Ramos (cell line): ENCODE results near the gene ZNF500.

Experiments used
- in situ Hi-C: fragments of 300-500 bp; cut with MboI; formaldehyde crosslinking; loops from one replicate; pipeline ENCODE4 v1.14.3; 2022; ENCODE audit warnings: low sequenced_read_pairs; ENCODE audit not compliant: unreplicated experiment

Gene ZNF500

DNA sequence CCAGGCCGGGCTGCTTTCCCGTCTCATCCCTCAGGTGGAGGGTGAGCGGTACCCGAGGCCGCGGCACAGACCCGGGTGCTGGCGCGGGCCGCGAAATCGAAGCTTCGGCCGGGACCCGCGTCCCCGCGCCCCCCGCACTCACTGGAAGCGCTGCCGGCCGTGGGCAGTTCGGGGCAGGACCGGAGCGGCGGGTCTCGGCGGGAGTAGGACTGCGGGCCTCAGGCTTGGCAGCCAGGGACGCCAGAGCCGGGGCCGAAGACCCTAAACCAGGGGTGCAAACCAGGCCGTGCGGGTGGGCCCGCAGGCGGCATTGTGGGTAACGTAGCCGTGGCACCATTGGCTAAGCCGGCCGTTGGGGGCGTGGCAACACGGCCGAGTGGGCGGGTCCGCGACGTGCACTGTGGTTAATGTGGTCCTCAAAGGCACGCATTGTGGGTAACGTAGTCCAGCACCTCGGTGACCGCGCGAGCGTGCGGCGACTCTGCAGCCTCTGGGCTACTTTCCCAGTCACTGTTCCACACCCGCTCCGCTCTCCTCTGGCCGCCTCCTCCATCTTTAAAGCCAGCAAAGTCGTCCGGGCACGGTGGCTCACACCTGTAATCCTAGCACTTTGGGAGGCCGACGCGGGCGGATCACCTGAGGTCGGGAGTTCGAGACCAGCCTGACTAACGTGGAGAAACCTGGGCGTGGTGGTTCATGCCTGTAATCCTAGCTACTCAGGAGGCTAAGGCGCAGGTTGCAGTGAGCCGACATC is at the start of gene ZNF500:
Gene ZNF500 (minus strand): TSS at position 288 of the 754 bp plus-strand sequence. CDS start 1,184 bp downstream, outside the sequence.
- in situ Hi-C loops = no loop called here

DNA sequence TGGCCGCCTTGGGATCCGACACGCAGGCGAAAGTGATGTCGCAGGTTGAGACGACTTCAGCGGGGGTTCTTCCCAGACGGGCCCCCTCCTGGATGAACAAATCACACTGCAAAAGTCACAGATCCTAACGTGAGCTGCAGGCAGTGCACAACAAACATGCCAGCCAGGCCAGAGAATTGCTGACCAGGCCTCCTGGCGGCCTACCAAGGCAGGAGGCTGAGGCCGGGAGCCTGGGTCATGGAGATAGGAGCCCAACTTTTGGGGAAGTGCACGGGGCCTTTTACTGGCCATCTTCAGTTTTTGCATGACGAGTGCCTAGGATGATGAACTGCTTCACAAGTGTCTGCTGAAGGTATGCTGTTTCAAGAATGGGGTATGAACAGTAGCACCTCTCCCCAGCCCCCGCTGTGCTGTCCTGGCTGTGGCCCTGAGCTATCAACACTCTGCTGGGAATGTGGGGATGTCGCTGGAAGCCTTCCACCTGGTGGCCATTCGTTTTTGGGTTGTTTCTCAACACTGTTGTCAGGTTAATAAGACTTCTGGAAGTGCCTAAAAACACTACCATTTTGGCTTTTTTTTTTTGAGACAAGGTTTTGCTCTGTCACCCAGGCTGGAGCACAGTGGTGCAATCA is 47.7 kb upstream of the ZNF500 start:
- in situ Hi-C loops = no loop called here

GRCh38 chr16:4814046-4814445 is 47.1 kb upstream of the ZNF500 start:
- in situ Hi-C loops = no loop called here

DNA sequence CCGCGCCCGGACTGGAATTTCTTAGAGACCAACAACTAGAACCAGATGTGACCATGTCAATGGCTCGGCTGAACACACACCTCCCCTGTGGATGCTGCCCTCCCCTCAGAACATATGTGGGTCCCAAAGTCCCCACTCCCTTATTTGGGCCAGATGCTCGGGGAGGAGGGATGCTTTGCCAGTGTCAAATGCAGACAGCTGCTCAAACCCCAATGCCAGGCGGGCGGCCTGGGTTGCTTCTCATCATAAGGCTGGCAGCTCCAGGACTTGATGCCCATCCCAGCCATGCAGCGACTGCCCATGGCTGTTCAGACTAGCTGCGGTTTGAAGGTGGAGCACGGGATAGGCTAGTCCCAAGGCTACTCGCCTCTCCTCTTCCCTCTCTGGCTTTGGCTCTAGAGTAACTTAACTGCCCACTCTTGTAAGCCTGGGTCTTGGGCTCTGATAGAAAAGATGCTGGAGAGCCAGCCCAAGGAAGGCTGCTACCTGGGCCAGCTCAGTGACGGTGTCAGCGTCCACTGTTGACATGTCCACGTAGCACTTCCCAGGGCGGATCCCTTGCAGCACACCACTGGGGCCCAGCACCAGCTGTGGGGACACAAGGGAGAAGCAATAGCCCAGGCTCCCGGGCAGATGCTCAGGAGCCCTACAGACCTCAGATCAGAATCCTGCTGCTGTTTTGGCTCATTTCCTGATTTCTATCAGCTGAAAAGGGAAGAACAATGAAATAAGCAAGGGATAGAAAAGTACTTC is 46.5 kb upstream of the ZNF500 start:
- in situ Hi-C loops = no loop called here

- in situ Hi-C loops = no loop called here
Measured at GRCh38 chr16:4811773-4812172, 44.8 kb upstream of the ZNF500 start.

GRCh38 chr16:4811242-4811641 is 44.3 kb upstream of the ZNF500 start:
- in situ Hi-C loops = no loop called here

DNA sequence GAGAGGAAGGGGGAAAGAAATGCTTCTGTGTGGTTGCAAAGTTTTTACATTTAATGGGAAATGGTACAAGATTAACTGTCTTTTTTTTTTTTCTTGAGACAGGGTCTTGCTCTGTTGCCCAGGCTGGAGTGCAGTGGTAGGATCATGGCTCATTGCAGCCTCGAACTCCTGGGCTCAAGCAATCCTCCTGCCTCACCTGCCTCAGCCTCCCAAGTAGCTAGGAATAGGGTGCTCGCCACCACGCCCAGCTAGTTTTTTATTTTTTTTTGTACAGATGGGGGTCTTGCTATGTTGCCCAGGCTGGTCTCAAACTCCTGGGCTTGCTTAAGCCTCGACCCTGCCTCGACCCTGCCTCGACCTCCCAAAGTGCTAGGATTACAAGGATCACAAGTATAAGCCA is 39.3 kb upstream of the ZNF500 start:
- in situ Hi-C loops = no loop called here

GRCh38 chr16:4805231-4805630 is 38.3 kb upstream of the ZNF500 start:
- in situ Hi-C loops = no loop called here

DNA sequence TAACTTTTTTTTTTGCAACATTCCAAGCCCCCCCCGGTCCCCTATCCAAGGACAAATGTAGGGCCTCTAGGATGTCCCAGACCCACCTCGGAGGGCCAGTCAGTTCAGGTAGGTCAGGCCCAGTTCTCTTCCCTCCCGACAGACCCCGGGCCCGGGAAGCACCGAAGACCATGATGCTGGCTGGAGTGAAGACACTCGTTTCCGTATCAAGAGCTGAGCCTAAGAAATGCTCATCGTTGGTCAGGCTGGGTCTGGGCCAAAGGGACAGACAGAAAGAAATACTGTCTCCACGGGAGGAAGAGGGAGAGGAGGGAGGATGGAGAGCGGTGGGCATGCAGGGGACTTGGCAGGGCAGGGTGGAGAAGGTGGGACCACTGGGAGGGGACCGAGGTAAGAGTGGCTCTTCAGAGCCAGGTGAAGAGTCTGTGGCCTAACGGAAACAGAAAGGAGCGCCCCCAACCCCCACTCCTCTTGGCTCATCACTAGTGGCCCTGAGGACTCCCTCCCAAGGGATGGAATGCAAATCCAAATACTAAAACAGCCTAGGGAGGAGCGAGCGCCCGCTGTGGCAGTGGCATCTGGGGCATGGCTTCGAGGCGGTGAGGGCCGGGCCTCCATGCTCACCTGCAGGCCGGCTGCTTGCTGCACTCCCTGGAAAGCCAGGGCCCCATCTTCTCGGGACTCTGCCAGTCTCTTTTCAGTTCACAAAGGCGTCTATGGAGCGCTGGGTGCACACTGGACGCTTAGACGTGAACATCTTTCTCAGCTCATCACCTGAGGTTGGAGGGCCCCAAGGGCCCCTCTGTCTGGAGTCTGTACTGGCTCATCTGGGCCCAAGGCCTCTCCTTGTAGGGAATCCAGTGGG is 37.2 kb upstream of the ZNF500 start:
- in situ Hi-C loops = no loop called here

GRCh38 chr16:4803401-4803844 is 36.5 kb upstream of the ZNF500 start:
- in situ Hi-C loops = no loop called here

DNA sequence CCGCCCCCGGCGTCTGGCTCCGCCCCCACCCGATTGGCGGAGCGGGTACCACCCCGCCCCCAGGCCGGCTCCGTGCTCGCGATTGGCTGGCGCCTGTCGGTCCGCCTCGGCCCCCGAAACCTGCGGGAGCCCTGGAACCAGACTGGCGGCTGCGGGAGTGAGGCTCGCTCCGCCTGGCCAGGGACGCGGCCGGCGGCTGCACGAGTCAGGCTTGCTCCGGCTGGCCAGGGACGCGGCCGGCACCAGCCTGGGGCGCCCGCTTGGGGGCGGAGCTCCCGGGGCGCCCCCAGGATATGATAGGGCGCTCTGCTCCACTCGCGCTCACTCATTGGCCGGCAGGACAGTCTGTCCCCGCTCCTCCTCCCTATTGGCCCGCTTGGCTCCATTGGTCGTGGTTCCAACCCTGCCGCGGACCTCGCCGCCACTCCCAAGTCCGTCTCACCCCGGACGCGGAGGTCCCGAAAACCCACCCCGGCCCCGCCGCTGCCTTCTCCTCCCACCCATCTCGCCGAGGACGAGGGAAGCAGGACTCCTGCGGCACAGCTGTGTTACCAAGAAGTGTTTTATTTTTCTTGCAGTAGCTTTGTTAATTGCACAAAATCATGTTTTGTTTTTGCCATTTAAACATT is 35.8 kb upstream of the ZNF500 start:
- in situ Hi-C loops = no loop called here

GRCh38 chr16:4801962-4802658 is 35.1 kb upstream of the ZNF500 start, which contains the start of gene ROGDI:
ROGDI (minus strand) TSS chr16:4802633; CDS start chr16:4802571, 62 bp downstream.
- in situ Hi-C loops = no loop called here

GRCh38 chr16:4801051-4801961 is 34.3 kb upstream of the ZNF500 start:
- in situ Hi-C loops = no loop called here

GRCh38 chr16:4800290-4801041 is 33.5 kb upstream of the ZNF500 start:
- in situ Hi-C loops = no loop called here

DNA sequence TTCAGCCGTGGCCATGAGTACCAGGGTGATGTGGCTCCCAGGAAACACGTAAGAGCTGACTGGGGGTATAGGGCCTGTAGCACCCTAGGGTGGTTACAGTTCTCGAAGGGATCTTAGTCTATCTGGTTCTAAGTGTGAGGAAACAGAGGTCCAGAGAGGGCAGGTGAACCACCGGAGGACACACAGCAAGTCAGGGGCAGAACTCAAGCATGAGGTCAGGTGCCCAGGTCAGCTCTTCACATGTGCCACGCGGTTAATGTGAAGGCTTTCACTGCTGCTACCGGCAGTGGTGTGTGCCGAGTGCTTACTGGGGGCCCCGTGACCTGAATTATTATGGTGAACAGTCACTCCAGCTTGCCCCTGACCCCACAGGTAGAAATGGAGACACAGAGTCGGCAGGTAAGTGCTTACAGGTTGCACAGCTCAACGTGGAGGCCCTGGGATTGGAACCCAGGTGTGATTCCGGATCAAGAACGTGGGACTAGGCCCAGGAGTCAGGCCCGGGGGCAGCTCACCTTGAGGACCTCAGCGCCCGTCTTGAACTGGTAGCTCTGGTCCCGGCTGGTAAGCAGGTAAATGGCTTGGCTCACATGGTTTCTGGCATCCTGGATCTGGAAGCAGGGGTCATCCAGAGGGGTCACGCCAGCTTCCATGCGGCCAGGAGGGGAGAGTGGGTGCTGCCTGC is 32.4 kb upstream of the ZNF500 start:
- in situ Hi-C loops = no loop called here

DNA sequence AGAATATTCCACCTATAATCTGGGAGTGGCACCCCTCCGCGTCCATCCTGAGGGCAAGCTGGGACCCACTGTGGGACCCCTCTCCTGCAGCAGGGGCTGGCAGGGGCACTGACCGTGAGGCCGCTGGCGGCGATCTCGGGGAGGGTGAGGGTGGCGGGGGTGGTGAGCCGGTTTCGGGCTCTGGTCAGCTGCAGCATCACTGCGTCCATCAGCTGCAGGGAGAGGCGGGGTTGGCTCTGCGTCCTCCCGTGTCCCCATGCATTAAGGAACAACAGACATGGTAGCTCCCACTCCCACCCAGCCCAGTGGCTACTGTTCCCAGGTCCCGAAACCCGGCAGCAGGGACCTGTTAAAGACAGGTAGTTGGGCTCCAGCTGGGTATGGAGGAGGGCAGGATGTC is 31.5 kb upstream of the ZNF500 start:
- in situ Hi-C loops = no loop called here

DNA sequence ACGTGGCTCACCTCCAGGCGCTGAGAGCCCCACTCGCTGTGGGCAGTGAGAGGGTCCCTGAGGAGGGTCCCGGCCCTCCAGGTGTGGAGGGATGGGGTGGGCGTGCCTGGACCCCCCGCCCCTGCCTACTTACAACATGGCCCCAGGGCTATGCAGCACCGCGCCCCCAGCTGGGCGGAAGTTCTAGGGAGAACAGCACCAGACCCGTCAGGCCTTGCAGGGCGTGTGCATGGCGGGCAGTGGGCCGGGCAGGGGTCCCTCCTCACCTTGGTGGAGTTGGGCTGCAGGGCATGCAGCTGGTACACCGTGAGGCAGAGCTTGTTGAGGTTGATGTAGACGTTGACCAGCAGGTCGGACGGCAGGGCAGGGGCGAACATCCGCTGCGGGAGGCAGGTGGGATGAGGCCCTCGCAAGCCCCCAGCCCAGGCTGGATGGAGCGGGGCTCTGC is 30.9 kb upstream of the ZNF500 start:
- in situ Hi-C loops = no loop called here
